Testis (tissue), 3 donors: Measurements from ENCODE around the gene SLC9A8. TPM values are rescaled to one million over a fixed set of nuclear protein-coding genes. Genes with fewer than 3 reads are reported as not detected.

Experiments used
- DNase-seq: peaks from one replicate; pipeline ENCODE4 v3.0.0-alpha.2; 2019
- H3K27ac ChIP-seq, 2 donors: fragments of 200-600 bp; sonication (generic); one replicate each; pipeline ENCODE4 v1.5.1; 2019
- H3K27me3 ChIP-seq: fragments of 200-600 bp; sonication (generic); one replicate; pipeline ENCODE4 v1.5.1; 2019
- H3K36me3 ChIP-seq: fragments of 200-600 bp; sonication (generic); one replicate; pipeline ENCODE4 v1.5.1; 2017; ENCODE audit warnings: low read depth; ENCODE audit errors: missing control alignments
- H3K4me1 ChIP-seq: fragments of 200-600 bp; sonication (generic); one replicate; pipeline ENCODE4 v1.5.1; 2019
- H3K4me3 ChIP-seq, 2 donors: fragments of 200-600 bp; sonication (generic); one replicate each; pipeline ENCODE4 v1.5.1; 2017 to 2019
- H3K9me3 ChIP-seq: fragments of 200-600 bp; sonication (generic); one replicate; pipeline ENCODE4 v1.5.1; 2017
- POLR2A ChIP-seq: fragments of 450-650 bp; IDR thresholded peaks from one replicate; pipeline ENCODE4 v1.6.1; 2017; ENCODE audit warnings: antibody characterized with exemption, mild to moderate bottlenecking, moderate library complexity
- WGBS, 2 donors: methylation state at CpG; one replicate each; pipeline ENCODE4 v1.1.5; 2018; 5-methylcytosine and 5-hydroxymethylcytosine counted together
- intact Hi-C: fragments of 100-400 bp; cut with DNase I; formaldehyde crosslinking; loops from one replicate; pipeline ENCODE4 v1.15.1; 2023; ENCODE audit warnings: low total_unique reads
- polyA plus RNA-seq: library from polyadenylated mRNA; stranded (reverse); fragments of 350-450 nt; fragmentation: Illumina TruSeq; extraction: RNeasy Lipid Tissue Mini Kit (QIAGEN cat#74804); gene quantifications from one replicate; pipeline ENCODE4 v1.2.3, GENCODE V29; 2014; ENCODE audit warnings: low read depth, low replicate concordance; ENCODE audit not compliant: insufficient read depth
- total RNA-seq, 2 donors: library from RNA; depleted of rRNA; stranded (reverse); fragments of >200 nt; gene quantifications; one replicate each; pipeline ENCODE4 v1.2.3, GENCODE V29; 2016
- TF ChIP-seq, protein P1 (sequence below), 3 experiments: fragments of 450-650 bp in 2 of 3; fragments of 200-600 bp in 1 of 3; sonication (generic) in 1 of 3; IDR thresholded peaks; one replicate each; pipeline ENCODE4 v1.5.1; 2016 to 2019; ENCODE audit warnings: antibody characterized with exemption in 3 of 3, mild to moderate bottlenecking in 2 of 3, moderate library complexity in 1 of 3

The SLC9A8 gene
- total and polyA plus RNA-seq, 3 donors from 2014 or later, result 21.3 to 33.0 (median 32.7) TPM

- Histone ChIP-seq H3K36me3 (no peaks in the 10 kb centered on the region), H3K4me3 (no peak overlapping the region), H3K27me3 (no peaks in the 10 kb centered on the region), H3K27ac (no peak overlapping the region), H3K9me3 (no peaks in the 10 kb centered on the region), H3K4me1 (no peaks in the 10 kb centered on the region)
- 73 to 79% methylated on average over 8 of the region's 8 CpGs for WGBS, 2 donors
- no peak for TF ChIP-seq POLR2A
- TF ChIP-seq, protein P1, sequence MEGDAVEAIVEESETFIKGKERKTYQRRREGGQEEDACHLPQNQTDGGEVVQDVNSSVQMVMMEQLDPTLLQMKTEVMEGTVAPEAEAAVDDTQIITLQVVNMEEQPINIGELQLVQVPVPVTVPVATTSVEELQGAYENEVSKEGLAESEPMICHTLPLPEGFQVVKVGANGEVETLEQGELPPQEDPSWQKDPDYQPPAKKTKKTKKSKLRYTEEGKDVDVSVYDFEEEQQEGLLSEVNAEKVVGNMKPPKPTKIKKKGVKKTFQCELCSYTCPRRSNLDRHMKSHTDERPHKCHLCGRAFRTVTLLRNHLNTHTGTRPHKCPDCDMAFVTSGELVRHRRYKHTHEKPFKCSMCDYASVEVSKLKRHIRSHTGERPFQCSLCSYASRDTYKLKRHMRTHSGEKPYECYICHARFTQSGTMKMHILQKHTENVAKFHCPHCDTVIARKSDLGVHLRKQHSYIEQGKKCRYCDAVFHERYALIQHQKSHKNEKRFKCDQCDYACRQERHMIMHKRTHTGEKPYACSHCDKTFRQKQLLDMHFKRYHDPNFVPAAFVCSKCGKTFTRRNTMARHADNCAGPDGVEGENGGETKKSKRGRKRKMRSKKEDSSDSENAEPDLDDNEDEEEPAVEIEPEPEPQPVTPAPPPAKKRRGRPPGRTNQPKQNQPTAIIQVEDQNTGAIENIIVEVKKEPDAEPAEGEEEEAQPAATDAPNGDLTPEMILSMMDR (IDR thresholded peaks at IDR 0.05), result no peak
- DNase-seq, result no peak
- intact Hi-C loops, result no loop called here
These were observed 15.9 kb upstream of the SLC9A8 start for GRCh38 chr20:49796600-49797343.

DNA sequence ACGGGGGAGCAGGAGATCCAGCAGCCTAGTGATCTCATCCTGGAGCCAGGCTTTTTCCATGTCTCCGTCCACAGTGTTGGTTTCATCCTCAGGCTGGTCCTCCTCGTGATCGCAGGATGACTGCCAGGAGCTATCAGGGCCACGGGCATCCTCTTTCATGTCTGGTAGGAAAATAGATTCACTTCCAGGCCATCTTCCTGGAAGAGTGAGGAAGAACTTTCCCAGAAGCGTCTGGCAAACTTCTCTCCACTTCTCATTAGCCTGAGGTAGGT, 15.3 kb upstream of the SLC9A8 start:
- TF ChIP-seq POLR2A, result no peak
- TF ChIP-seq, protein P1 (IDR thresholded peaks at IDR 0.05), result no peak
- 66 to 69% methylated on average over 6 of the region's 6 CpGs for WGBS, 2 donors
- intact Hi-C loops, result no loop called here
- no peaks in the 10 kb centered on the region for H3K36me3 ChIP-seq
- H3K27me3 ChIP-seq, result no peaks in the 10 kb centered on the region
- DNase-seq, result no peak
- H3K4me1 ChIP-seq, result no peaks in the 10 kb centered on the region
- no peak overlapping the region for H3K4me3 ChIP-seq
- H3K27ac ChIP-seq, result no peak overlapping the region
- no peaks in the 10 kb centered on the region for H3K9me3 ChIP-seq

DNA sequence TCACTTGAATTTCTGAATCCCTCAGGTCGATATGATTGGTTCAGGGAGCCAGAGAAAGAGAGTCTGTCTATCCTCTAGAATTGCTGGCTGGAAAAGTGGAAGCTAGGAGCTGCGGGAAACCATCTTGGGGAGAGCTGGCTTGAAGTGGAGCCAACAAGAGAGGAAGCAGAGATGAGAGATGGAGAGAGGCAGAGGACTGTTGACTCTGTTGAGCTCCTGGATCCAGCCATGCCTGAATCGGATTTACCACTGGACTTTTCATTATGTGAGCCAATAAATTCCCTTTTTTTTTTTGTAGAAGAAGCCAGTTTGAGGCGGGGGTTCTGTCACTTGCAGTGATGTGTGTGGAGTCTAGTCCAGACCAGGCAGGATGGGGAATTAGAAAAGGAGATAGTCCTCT, 13.9 kb upstream of the SLC9A8 start:
- no peaks in the 10 kb centered on the region for H3K4me1 ChIP-seq
- H3K36me3 ChIP-seq, result no peaks in the 10 kb centered on the region
- H3K9me3 ChIP-seq, result no peaks in the 10 kb centered on the region
- no peak overlapping the region for H3K4me3 ChIP-seq
- no peak for TF ChIP-seq POLR2A
- TF ChIP-seq, protein P1 (IDR thresholded peaks at IDR 0.05), result no peak
- no peak overlapping the region for H3K27ac ChIP-seq
- DNase-seq, result no peak
- intact Hi-C loops, result no loop called here
- 89 to 93% methylated on average over 4 of the region's 4 CpGs for WGBS, 2 donors
- no peaks in the 10 kb centered on the region for H3K27me3 ChIP-seq

DNA sequence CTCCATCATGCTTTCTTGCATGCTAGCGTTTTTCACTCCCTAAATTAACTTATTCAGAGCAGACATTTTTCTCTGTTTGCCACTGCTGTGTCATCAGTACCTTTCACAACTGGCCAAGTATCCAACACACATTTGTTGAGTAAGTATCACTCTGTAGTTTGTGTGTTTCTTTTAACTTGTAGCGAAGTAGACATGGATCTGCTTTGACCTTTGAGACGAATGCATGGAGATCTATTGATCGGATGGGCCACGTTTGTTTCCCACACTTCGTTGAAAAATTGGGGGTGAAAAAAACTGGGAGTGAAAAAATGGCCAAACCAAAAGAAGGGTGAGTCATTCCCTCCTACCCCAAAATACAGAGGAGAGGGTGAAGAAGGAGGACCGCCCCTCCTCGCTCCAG, 12.9 kb upstream of the SLC9A8 start:
- H3K36me3 ChIP-seq, result no peaks in the 10 kb centered on the region
- no peak overlapping the region for H3K4me3 ChIP-seq
- intact Hi-C loops, result no loop called here
- TF ChIP-seq POLR2A, result no peak
- TF ChIP-seq, protein P1 (IDR thresholded peaks at IDR 0.05), result no peak
- H3K27ac ChIP-seq, result no peak overlapping the region
- no peak for DNase-seq
- H3K27me3 ChIP-seq, result no peaks in the 10 kb centered on the region
- H3K9me3 ChIP-seq, result no peaks in the 10 kb centered on the region
- no peaks in the 10 kb centered on the region for H3K4me1 ChIP-seq
- WGBS, 2 donors, result 88 to 95% methylated on average over 8 of the region's 8 CpGs

DNA sequence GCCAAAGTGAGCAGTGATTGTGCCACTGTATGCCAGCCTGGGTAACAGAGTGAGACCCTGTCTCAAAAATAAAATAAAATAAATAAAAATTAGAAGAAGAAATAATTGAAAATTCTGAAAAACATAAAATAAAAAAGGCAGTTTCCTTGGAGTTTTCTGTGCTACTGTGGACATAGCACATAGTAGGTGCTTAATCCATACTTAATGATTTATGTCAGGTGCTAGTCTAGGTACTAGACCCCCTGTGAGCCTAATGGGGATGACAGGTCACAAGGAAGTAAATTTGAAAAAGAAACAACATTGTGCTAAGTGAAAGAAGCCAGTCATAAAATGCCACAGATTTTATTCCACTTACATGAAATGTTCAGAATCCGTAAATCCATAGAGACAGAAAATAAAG, 9.2 kb upstream of the SLC9A8 start:
- Histone ChIP-seq H3K9me3 (no peaks in the 10 kb centered on the region), H3K27me3 (no peaks in the 10 kb centered on the region), H3K27ac (no peak overlapping the region), H3K4me1 (no peaks in the 10 kb centered on the region), H3K36me3 (no peaks in the 10 kb centered on the region), H3K4me3 (no peak overlapping the region)
- intact Hi-C loops, result no loop called here
- WGBS, 2 donors, result 74 to 97% methylated on average over 1 of the region's 1 CpG
- DNase-seq, result no peak
- TF ChIP-seq, protein P1 (IDR thresholded peaks at IDR 0.05), result no peak
- no peak for TF ChIP-seq POLR2A
